NCI-H2196 (cell line): ENCODE data around the gene SKAP2.
"Not testable (repeated sequence)": the region's sequence is repeated elsewhere in the genome, so short reads cannot be mapped to it uniquely, and the experiment has no call there.

Experiments used
- DNase-seq: peaks from one replicate; lab custom pipeline; 2025; ENCODE audit not compliant: unreplicated experiment; lab: John Stamatoyannopoulos, UW

SKAP2 gene

GRCh38 chr7:26857506-26858240, 6.7 kb downstream of the SKAP2 start:
- DNase-seq, result no peak

- no peak for DNase-seq
These were observed 7.3 kb downstream of the SKAP2 start for GRCh38 chr7:26857170-26857505.

- DNase-seq, result no peak
These were observed 8.0 kb downstream of the SKAP2 start for GRCh38 chr7:26856176-26856985.

GRCh38 chr7:26854876-26855855, 9.2 kb downstream of the SKAP2 start:
- DNase-seq, result no peak

GRCh38 chr7:26853788-26854393, 10.5 kb downstream of the SKAP2 start:
- peak; percentile 30 for DNase-seq

- DNase-seq, result no peak
These were observed 14.2 kb downstream of the SKAP2 start for GRCh38 chr7:26850193-26850651.

GRCh38 chr7:26843705-26844104, 20.7 kb downstream of the SKAP2 start:
- DNase-seq, result no peak

GRCh38 chr7:26842897-26843296, 21.5 kb downstream of the SKAP2 start:
- DNase-seq, result no peak

GRCh38 chr7:26841003-26841739, 23.2 kb downstream of the SKAP2 start:
- no peak for DNase-seq

GRCh38 chr7:26836793-26837192, 27.6 kb downstream of the SKAP2 start:
- DNase-seq, result not testable (repeated sequence)

- no peak for DNase-seq
These were observed 49.0 kb downstream of the SKAP2 start for GRCh38 chr7:26815426-26815825.

- DNase-seq, result no peak
These were observed 51.0 kb downstream of the SKAP2 start for GRCh38 chr7:26813432-26813831.

GRCh38 chr7:26794541-26794940, 69.8 kb downstream of the SKAP2 start:
- no peak for DNase-seq

GRCh38 chr7:26792576-26792975, 71.8 kb downstream of the SKAP2 start:
- DNase-seq, result no peak

- DNase-seq, result no peak
These were observed 72.4 kb downstream of the SKAP2 start for GRCh38 chr7:26792006-26792405.

- DNase-seq, result no peak
These were observed 74.8 kb downstream of the SKAP2 start for GRCh38 chr7:26789481-26790184.

- DNase-seq, result no peak
These were observed 76.7 kb downstream of the SKAP2 start for GRCh38 chr7:26787701-26788100.

- no peak for DNase-seq
These were observed 80.3 kb downstream of the SKAP2 start for GRCh38 chr7:26784118-26784517.

GRCh38 chr7:26782501-26782900, 81.9 kb downstream of the SKAP2 start:
- no peak for DNase-seq
